Endothelial cell of umbilical vein (primary cell): Measurements from ENCODE around the gene FUT8. TPM values are rescaled to one million over a fixed set of nuclear protein-coding genes. Genes with fewer than 3 reads are reported as not detected.

Experiments used
- BruUV-seq: library from RNA; stranded (reverse); fragments of 400-500 nt; replicated peaks from 2 replicates; lab custom pipeline; 2021; lab: Mats Ljungman, UMichigan
- CTCF ChIA-PET: fragments of 300-600, 350-600 bp; sonication (Branson Sonifier 250); formaldehyde crosslinking; loops from one replicate; lab custom pipeline; 2021; ENCODE audit warnings: antibody characterized with exemption, inconsistent platforms; lab: Charles Lee
- POLR2A ChIA-PET: fragments of 300-600, 350-600 bp; sonication (Branson Sonifier 250); formaldehyde crosslinking; loops from one replicate; lab custom pipeline; 2021; ENCODE audit warnings: antibody characterized with exemption, inconsistent platforms; lab: Charles Lee
- DNase-seq: peaks from one replicate; pipeline ENCODE4 v3.0.0-alpha.2; 2011; ENCODE audit warnings: low read depth, low spot score
- FAIRE-seq: peaks from 2 replicates; lab custom pipeline; 2011; peaks lifted over from hg19 to GRCh38; lab: Jason Lieb, UNC
- H2AFZ ChIP-seq: 2 replicates; pipeline ENCODE4 v1.6.0; 2012; ENCODE audit warnings: low read depth, low read length, control low read depth, inconsistent platforms
- H3K27ac ChIP-seq: 2 replicates; pipeline ENCODE4 v1.5.1; 2011; ENCODE audit warnings: low read depth, mild to moderate bottlenecking, control low read depth, low read length, moderate library complexity; ENCODE audit not compliant: insufficient read depth
- H3K27me3 ChIP-seq, 2 experiments: 2 replicates each; pipeline versions ENCODE4 v1.6.0 to v1.6.1; 2011; ENCODE audit warnings: low read length in 2 of 2, mixed read lengths in 1 of 2; ENCODE audit not compliant: control insufficient read depth in 2 of 2, insufficient read depth in 2 of 2
- H3K36me3 ChIP-seq, 2 experiments: 2 replicates in 1 of 2; 3 replicates in 1 of 2; pipeline ENCODE4 v1.5.1; 2011; ENCODE audit warnings: low read length in 2 of 2, mild to moderate bottlenecking in 1 of 2, moderate library complexity in 1 of 2; ENCODE audit not compliant: control insufficient read depth in 2 of 2, insufficient read depth in 2 of 2; ENCODE audit errors: extremely low read depth in 1 of 2
- H3K4me1 ChIP-seq: 3 replicates; pipeline ENCODE4 v1.5.1; 2011; ENCODE audit warnings: mild to moderate bottlenecking, low read length; ENCODE audit not compliant: control insufficient read depth, insufficient read depth; ENCODE audit errors: extremely low read depth
- H3K4me2 ChIP-seq: 2 replicates; pipeline ENCODE4 v1.6.1; 2011; ENCODE audit warnings: low read length, control low read depth, mixed read lengths; ENCODE audit not compliant: insufficient read depth
- H3K4me3 ChIP-seq, 3 experiments: fragments of 200-600 bp in 1 of 3; sonication (generic), shearing (Covaris generic) in 1 of 3; replicated peaks in 1 of 3; 2 replicates each; pipeline ENCODE4 v1.5.1; 2011 to 2016; ENCODE audit warnings: control low read depth in 3 of 3, low read length in 3 of 3, mild to moderate bottlenecking in 2 of 3, inconsistent platforms in 1 of 3, low read depth in 1 of 3, moderate library complexity in 1 of 3; ENCODE audit not compliant: insufficient read depth in 1 of 3
- H3K79me2 ChIP-seq: 2 replicates; pipeline ENCODE4 v1.6.0; 2012; ENCODE audit warnings: low read length, inconsistent platforms; ENCODE audit not compliant: control insufficient read depth, insufficient read depth
- H3K9ac ChIP-seq: replicated peaks from 2 replicates; pipeline ENCODE3; 2011; ENCODE audit warnings: low read length, control low read depth; ENCODE audit not compliant: insufficient read depth; ENCODE audit errors: extremely low read depth
- H3K9me1 ChIP-seq: replicated peaks from 3 replicates; pipeline ENCODE4 v1.6.0; 2011; ENCODE audit warnings: mild to moderate bottlenecking, low read length; ENCODE audit not compliant: control insufficient read depth, insufficient read depth; ENCODE audit errors: extremely low read depth
- H3K9me3 ChIP-seq: replicated peaks from 2 replicates; pipeline ENCODE4 v1.5.1; 2012; ENCODE audit warnings: low read length, inconsistent platforms; ENCODE audit not compliant: control insufficient read depth, insufficient read depth
- H4K20me1 ChIP-seq: replicated peaks from 2 replicates; pipeline ENCODE3; 2011; ENCODE audit warnings: mild to moderate bottlenecking, low read length; ENCODE audit not compliant: control insufficient read depth, insufficient read depth; ENCODE audit errors: extremely low read depth
- CTCF ChIP-seq, 2 donors: IDR thresholded peaks; 1 replicate in 1 of 2; 2 replicates in 1 of 2; pipeline ENCODE4 v1.5.1; 2011; ENCODE audit warnings: low read length in 2 of 2, mild to moderate bottlenecking in 2 of 2, moderate library complexity in 2 of 2, control low read depth in 1 of 2, inconsistent platforms in 1 of 2, low read depth in 1 of 2; ENCODE audit not compliant: insufficient read depth in 1 of 2; ENCODE audit errors: extremely low read depth in 1 of 2
- EZH2 ChIP-seq: IDR thresholded peaks from 2 replicates; pipeline ENCODE4 v1.6.1; 2012; ENCODE audit warnings: borderline replicate concordance, low read depth, mild to moderate bottlenecking, moderate library complexity, low read length, inconsistent platforms; ENCODE audit not compliant: severe bottlenecking
- FOS ChIP-seq: IDR thresholded peaks from 2 replicates; pipeline ENCODE4 v1.6.1; 2011; ENCODE audit warnings: mild to moderate bottlenecking, low read length, moderate library complexity, borderline replicate concordance; ENCODE audit not compliant: insufficient read depth
- GATA2 ChIP-seq: IDR thresholded peaks from 2 replicates; pipeline ENCODE4 v1.7.0; 2011; ENCODE audit warnings: low read depth, mild to moderate bottlenecking, moderate library complexity, mixed read lengths, low read length; ENCODE audit not compliant: insufficient read length, insufficient read depth
- JUN ChIP-seq: IDR thresholded peaks from 2 replicates; pipeline ENCODE4 v1.6.1; 2011; ENCODE audit warnings: borderline replicate concordance, low read depth; ENCODE audit not compliant: insufficient read length, insufficient read depth
- MYC ChIP-seq: IDR thresholded peaks from one replicate; pipeline ENCODE4 v1.6.1; 2011; ENCODE audit warnings: mild to moderate bottlenecking, low read depth, low read length
- POLR2A ChIP-seq: IDR thresholded peaks from 2 replicates; pipeline ENCODE4 v1.6.1; 2012; ENCODE audit warnings: low read depth, mild to moderate bottlenecking, control low read depth, low read length
- POLR2AphosphoS5 ChIP-seq: IDR thresholded peaks from 2 replicates; pipeline ENCODE4 v1.6.1; 2012; ENCODE audit warnings: low read depth, mild to moderate bottlenecking, control low read depth, low read length, moderate library complexity; ENCODE audit not compliant: insufficient read depth
- dilution Hi-C: fragments of 300-500 bp; cut with MboI; formaldehyde crosslinking; loops from one replicate; pipeline ENCODE4 v1.15.0; 2019; ENCODE audit warnings: low sequenced_read_pairs; ENCODE audit not compliant: extremely low pct_ligation_motif_present
- intact Hi-C: fragments of 100-400 bp; cut with micrococcal nuclease; formaldehyde crosslinking; loops from one replicate; pipeline ENCODE4 v1.10.0; 2022
- polyA plus RNA-seq, 4 experiments: library from polyadenylated mRNA; depleted of rRNA in 3 of 4; stranded (reverse) in 3 of 4; unstranded in 1 of 4; fragments of >200 nt; gene quantifications; 2 replicates each; pipeline versions ENCODE4 v1.2.1 to v1.2.3, GENCODE V29; 2011 to 2012; ENCODE audit warnings: missing spikeins in 1 of 4
- total RNA-seq: library from RNA; stranded (reverse); gene quantifications from 2 replicates; pipeline ENCODE4 v1.2.3, GENCODE V29; 2021
- TF ChIP-seq, protein P1 (sequence below): IDR thresholded peaks from 2 replicates; pipeline ENCODE4 v1.6.1; 2011; ENCODE audit not compliant: insufficient read depth, insufficient read length

The FUT8 gene
- total and polyA plus RNA-seq, 2 donors (not counting 3 experiments of a cell fraction or from before 2014, with no cell fraction given) = 16.7 to 38.8 TPM

- no peak for FAIRE-seq
- no peak overlapping the region for H3K27ac ChIP-seq
- no peaks in the 10 kb centered on the region for H3K36me3 ChIP-seq
- CTCF ChIA-PET = interaction anchor here (1.2 kb wide), 1 partner anchor 10 kb away, joined by 3 read pairs; no protein-coding TSS in a partner anchor
- H3K4me1 ChIP-seq = no peaks in the 10 kb centered on the region
- H3K79me2 ChIP-seq = peaks cover 30% of the 10 kb centered on the region
- no peaks in the 10 kb centered on the region for H3K27me3 ChIP-seq
- DNase-seq = no peak
- no peak overlapping the region for H3K4me2 ChIP-seq
- H4K20me1 ChIP-seq = no peaks in the 10 kb centered on the region
- BruUV-seq = no TSS peak
- no peaks in the 10 kb centered on the region for H3K9me1 ChIP-seq
- POLR2A ChIA-PET = no interaction called here
- dilution Hi-C loops (no loop called here), intact Hi-C loops (no loop called here)
- no peak overlapping the region for H3K4me3 ChIP-seq
- no peak for TF ChIP-seq CTCF (IDR thresholded peaks at IDR 0.05; ENCODE audit: extremely low read depth in 1 of 2, insufficient read depth in 1 of 2, low read depth in 1 of 2, low read length in 2 of 2)
- no peak for TF ChIP-seq MYC
- no peak for TF ChIP-seq POLR2A
- no peak for TF ChIP-seq EZH2
- TF ChIP-seq, protein P1, sequence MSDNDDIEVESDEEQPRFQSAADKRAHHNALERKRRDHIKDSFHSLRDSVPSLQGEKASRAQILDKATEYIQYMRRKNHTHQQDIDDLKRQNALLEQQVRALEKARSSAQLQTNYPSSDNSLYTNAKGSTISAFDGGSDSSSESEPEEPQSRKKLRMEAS = no peak
- TF ChIP-seq JUN = no peak
- TF ChIP-seq GATA2 = no peak
- TF ChIP-seq POLR2AphosphoS5 = no peak
- TF ChIP-seq FOS = no peak
- no peak overlapping the region for H2AFZ ChIP-seq
- no peak overlapping the region for H3K9ac ChIP-seq
- no peaks in the 10 kb centered on the region for H3K9me3 ChIP-seq
These were observed 88.8 kb downstream of the FUT8 start for GRCh38 chr14:65501328-65501727.
